GM21723 (cell line): ENCODE data around the gene KASH5.

Experiments used
- ATAC-seq: cut with Tn5 transposase; IDR thresholded peaks from one replicate; pipeline ENCODE4 v1.9.1; 2021; ENCODE audit warnings: mild to moderate bottlenecking, moderate library complexity; ENCODE audit not compliant: unreplicated experiment

The KASH5 gene

DNA sequence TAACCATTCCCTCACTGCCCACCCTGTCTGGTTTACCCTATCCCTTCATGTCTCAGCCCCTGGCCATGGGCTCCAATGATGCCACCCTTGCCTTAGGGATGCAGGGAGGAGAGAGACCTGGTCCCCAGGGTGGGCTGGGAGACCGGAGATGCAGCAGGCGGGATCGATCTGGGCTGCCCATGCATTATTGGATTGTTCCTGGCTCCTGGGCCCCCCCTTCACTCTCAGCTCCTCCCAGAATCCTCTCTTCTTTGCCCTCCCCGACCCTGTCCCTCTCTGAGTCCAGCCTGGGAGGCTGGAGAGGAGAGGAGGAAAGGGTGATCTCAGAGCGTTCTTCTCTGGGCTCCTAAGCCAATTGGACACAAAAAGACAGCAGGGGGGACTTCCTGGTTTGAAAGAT is 5.8 kb downstream of the KASH5 start:
- no peak for ATAC-seq

DNA sequence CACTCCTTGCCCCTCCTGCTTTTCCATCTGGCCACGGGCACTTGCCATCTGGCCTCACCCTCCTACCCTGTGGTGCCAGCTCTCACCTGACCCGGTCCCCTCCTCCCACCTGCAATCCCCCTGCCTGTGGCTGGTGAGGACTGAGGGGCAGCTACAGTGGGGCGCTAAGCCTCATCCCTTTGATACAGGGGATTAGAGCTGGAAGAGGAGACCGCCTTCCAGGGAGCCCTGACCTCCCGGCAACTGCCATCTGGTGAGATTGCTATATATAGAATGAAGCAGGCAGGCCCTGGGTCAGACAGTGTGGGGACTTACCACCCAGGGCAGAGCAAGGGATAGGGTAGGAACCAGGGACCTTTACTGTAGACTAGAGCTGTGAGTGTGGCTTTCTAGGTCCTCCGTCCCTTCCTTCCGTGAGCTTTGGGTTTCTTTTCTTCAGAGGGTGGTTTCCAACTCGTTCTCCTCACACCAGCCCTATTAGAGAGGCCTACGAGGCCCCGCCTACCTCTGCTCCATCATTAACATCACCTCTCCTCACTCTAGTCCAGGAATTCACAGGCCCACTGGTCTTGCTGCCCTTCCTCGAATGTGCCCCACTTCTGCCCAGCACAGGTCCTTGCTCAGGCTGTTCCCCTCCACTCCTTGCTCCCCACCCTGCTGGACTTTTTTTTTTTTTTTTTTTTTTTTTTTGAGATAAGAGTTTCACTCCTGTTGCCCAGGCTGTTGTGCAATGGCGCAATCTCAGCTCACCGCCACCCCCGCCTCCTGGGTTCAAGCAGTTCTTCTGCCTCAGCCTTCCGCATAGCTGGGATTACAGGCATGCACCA is 7.7 kb downstream of the KASH5 start:
- no peak for ATAC-seq

DNA sequence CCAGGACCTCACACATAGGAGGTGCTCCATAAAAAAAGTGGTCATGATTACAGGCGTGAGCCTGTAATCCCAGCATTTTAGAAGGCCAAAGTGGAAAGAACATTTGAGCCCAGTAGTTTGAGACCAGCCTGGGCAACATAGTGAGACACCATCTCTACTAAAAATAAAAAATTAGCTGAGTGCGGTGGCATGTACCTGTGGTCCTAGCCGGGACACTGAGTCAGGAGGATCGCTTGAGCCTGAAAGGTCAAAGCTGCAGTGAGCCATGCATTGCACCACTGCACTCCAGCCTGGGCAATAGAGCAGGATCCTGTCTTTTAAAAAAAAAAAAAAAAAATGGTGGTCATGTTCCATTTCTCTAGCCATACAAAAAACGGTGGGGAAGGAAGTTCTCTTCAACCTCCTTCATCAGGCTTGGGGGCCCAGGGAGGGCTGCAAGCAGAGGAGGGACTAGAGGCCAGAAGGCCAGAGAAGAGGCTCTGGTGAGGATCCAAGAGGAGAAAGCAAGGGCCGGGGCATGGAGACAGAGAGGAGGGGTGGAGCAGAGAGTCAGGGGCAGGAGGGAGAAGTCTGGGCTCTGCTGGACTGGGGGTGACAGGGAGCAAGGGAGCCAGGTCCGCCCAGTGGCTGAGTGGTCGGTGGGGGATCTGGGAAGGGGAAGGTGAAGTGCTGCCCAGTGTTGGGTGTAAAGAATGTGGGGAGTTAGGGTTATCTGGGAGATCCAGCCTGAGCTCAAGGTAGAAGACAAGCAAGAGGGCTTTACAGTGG is 8.9 kb downstream of the KASH5 start:
- no peak for ATAC-seq

DNA sequence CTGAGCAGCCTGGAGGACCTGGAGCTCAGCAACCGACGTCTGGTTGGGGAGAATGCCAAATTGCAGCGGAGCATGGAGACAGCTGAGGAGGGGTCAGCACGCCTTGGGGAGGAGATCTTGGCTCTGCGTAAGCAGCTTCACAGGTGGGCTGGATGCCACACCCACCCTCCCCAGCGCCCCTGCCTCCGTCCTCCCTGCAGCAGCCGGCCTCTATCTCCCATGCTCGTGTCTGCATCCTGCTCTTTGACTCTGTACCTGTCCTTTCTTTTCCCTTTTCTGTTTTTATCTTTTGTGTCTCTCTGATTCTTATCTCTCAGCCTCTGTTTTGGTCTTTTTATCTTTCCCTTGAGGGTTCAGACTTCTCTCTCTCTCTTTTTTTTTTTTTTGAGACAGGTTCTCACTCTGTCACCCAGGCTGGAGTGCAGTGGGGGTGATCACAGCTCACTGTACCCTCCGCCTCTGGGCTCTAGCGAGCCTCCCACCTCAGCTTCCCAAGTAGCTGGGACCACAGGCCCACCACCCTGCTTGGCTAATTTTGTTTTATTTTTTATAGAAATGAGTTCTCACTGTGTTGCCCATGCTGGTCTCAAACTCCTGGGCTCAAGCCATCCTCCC is 10.1 kb downstream of the KASH5 start:
- no peak for ATAC-seq

DNA sequence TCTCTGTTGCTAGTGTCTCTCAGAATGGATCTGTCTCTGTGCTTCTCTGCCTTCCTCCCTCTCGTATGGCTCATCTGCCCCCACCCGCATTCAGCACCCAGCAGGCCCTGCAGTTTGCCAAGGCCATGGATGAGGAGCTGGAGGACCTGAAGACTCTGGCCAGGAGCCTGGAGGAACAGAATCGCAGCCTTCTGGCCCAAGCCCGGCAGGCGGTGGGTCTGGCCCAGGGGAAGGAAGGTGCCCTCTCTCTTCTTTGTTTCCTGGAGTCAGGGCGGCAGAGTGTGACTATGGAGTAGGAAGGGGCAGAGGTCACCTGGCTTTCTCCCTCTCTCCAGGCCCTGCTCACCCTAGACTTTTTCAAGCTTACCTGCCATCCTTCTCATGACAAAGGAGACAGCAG is 10.9 kb downstream of the KASH5 start:
- no peak for ATAC-seq

DNA sequence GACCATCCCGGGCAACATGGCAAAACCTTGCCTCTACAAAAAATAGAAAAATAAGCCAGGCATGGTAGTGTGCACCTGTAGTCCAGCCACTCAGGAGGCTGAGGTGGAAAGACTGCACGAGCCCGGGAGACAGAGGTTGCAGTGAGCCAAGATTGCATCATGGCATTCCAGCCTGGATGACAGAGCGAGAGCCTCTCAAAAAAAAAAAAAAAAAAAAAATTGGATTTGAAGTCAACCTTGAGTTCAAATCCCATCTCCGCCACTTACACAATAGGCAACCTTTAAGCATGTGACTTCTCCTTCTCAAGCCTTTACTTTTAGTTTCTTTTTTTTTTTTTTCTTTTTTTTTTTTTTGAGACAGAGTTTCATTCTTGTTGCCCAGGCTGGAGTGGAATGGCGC is 12.0 kb downstream of the KASH5 start:
- ATAC-seq = no peak

DNA sequence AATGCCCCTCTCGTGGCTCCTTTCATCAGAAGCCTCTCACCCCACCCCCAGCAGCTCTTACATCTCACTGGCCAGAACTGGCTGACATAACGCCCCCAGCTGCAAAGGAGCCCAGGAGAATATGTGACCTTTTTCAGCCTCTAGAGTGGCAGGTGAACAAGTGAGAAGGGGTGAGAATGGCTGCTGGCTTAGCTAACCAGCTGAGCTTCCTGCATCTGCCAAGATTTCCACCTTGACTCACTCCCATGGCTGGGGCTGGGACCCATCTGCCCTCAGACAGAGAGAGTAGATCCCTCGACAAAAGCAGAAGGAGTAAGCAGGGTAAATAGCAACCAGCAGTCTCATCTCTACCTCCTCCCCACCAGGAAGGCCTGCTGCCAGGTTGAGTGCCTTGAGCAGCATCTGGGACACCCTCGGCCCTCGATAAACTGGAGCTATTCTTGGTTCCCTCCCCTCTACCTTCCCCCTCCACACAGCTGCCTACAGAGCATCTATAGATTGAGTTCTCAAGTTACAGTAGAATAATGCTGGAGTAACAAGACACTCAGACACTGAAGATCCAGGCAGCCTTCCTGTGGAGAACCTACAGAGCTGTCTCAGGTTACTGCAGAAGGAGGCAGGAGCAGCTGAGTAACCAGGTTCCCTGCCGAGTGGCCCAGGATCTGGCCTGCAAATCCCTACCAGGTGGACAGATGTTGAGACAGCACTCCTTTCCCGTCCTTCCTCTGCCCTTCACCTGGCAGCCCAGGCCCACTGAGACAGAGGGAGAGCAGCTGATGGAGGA is 15.5 kb downstream of the KASH5 start:
- no peak for ATAC-seq

DNA sequence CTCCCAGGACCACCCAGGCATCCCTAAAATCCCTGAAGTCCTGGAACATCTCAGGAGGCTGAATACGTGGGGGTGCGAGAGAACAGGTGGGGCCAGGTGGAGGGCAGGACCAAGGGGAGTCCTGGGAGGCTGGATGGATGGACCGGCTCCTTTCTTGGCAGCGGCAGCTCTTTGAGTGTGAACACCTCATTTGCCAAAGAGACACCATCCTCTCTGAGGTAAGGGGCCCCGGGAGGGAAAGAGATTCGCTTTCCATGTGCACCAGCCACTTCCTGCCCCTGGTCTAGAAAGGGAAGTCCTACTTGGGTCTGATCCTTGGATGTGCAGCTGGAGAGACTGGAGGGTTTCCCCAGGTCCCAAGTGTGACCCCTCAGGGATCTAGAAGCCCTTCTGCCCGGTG is 19.0 kb downstream of the KASH5 start:
- no peak for ATAC-seq

DNA sequence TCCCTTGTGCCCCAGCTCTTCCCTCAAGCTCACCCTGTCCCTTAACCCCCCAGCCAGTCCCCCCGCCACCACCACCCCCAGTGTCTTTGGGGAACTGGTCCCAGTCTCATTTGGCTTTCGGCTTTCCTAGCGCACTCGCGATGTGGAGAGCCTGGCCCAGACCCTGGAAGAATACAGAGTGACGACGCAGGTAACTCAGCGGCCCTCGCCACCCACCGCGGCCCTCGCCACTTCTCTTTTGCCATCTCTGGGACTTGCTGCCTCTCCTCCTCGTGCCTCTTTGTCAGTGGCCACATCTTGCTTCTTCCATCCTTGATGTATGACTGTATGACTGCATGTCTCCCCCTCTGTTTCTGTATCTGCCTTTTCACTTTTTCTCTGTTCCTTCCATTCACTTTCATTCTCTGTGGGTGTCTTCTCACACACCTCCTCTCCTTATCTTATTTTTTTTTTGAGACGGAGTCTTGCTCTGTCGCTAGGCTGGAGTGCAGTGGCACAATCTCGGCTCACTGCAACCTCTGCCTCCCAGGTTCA is 19.5 kb downstream of the KASH5 start:
- no peak for ATAC-seq

DNA sequence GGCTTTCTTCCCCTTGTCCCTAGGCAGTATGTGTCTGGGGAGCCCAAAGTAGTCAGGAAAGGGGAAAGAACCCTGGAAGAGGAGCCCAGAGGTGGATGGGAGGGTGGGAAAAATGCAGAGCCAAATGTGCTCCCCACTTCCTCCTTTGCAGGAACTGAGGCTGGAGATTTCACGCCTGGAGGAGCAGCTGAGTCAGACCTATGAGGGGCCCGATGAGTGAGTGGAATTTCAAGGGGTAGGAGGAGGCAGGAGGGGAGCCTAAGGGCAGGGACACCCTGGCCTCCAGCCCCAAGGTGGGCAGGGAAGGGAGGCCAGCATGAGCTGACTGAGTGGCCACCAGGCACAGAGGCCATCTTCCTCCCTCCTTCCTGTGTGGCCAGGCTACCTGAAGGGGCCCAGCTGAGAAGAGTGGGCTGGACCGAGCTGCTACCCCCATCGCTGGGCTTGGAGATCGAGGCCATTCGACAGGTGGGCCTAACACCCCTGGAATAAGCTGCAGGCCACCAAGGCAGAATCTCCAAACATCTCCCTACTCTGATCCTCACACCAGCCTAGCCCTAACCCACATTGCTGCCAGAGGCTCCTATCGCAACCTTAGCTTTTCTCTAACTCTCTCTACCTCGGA is 20.9 kb downstream of the KASH5 start:
- no peak for ATAC-seq

DNA sequence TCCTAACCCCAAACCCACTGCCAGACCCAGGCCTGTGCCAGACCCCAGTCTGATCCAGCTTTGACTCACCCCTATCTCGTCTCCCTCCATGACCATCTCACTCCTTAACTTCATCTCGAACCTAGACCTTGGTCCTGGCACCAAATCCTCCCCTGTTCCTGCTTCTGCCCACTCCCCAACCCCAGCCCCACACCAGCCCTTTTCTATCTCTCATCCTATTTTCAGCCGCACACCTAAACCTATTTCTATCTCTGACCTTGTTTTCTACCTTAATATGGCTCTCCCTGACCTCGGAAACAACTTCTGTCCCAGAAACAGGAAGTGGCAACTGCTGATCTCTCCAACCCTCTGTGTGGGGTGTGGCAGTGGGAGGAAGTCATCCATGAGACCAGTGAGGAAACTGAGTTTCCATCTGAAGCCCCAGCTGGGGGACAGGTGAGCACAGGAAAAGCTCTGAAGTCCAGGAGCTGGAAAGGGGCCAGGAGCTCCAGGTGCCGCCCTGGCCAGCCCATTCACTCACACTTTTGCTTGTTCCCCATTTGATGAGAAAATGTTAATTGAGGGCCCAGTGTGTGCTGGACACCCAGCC is 21.5 kb downstream of the KASH5 start:
- ATAC-seq = no peak

DNA sequence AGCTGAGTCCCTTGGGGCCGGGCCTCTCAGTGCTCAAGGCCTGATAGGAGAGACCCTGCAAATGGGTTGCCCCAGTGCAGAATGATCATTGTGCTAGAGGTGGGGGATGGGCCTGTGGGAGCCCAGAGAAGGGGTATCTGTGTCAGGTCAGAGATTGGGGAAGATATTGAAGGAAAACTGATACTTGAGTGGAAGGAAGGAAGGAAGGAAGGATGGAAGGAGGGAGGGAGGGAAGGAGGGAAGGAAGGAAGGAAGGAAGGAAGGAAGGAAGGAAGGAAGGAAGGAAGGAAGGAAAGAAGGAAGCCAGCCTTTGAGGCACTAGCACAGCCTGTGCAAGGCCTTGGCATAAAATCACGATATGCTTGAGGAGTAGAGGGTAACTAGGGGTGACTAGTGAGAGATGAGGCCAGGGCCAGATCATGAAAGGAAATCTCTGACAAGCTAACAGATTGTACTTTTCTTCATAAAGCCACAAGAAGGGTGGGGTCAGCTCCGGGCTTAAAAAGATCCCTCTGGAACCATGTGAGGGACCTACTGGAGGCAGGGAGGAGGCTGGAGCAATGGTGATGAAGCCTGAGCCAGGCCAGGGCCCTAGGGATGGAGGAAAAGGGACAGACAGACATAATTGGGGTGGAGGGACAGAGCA is 23.8 kb downstream of the KASH5 start:
- no peak for ATAC-seq

DNA sequence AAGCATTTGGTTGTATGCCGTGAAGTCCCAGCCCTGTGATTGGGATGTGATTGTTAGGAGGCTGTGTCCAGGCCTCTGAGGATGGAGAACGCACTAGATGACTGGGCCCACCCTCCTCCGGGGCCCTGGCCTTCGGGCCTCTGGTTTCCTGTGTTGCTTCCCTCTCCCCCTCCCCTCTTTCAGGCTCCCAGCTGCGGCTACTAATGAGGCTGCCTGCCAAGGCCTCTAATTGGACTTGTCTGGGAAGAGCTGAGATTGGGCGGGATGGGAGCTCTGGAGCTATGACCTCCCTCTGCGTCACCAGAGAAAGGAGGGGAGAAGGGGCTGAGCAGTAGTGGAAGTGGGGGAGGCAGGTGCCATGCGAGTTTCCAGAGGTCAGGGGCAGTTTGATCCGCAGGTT is 25.3 kb downstream of the KASH5 start:
- ATAC-seq = no peak

DNA sequence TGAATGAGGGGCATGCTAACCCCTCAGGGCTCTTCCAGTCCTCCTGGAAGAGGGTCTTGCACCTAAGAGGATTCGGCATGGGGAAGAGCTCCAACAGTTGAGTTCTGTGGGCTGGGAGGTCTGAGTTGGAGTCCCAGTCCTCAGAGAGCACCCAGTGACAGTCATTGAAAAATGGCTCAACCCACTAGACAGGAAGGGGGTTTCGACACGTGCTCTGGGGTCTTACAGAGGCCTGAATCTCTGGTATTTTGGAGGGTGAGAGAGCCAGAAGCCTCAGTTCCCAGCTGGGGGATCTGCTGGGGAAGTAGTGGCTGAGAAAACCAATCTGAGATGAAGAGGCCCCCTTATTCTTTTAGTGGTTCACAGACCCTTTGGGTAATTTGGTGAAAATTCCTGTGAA is 26.2 kb downstream of the KASH5 start:
- no peak for ATAC-seq

DNA sequence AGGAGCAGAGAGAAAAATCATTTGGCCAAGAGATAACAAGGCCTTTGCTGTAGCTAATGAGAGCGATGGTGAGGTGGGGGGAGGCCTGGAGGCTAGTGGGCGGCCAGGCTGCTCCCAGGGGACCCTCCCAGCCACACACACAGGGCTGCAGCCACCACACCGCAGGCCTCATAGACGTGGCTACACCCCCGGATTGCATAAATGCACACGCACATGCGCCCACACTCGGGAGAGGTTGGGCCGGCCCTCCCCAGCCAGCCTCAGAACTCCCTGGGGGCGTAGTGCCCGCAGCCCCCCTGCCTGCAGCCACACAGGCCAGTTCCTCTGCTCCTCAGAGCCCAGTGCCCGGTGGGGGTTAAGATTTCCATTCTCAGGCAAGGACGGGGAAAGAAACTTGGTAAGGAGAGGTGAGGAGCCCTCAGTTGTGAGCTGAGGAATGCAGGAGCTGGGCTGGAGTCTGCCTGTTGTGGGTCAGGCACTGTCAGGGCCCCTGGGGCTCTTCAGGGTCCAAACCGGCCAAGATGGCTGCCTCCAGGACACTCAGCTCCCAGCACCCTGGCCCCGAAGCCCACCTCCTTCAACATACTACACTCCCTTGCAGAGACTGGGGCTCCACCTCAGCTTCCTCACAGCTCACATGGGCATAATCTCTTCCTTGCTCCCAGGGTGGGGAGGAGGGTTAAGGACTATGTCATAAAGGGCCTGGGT is 27.2 kb downstream of the KASH5 start:
- ATAC-seq = no peak

DNA sequence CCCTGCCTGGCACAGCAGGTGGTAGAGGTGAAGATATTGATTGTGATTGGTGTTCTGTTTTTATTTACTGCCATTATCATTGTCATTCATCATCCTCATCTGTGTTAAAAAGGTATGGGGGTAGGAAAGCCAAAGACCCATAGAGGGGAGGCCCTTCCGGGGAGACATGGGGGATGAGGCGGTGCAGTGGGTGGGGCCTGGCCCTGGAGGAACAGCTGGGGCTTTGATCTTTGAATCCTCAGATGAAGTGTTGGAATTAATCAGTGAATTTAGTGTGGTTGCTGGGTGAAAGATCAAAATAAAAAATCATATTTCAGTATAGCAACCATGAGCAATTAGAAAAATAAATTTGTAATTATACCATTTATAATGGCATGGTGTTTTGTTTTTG is 27.8 kb downstream of the KASH5 start:
- no peak for ATAC-seq

DNA sequence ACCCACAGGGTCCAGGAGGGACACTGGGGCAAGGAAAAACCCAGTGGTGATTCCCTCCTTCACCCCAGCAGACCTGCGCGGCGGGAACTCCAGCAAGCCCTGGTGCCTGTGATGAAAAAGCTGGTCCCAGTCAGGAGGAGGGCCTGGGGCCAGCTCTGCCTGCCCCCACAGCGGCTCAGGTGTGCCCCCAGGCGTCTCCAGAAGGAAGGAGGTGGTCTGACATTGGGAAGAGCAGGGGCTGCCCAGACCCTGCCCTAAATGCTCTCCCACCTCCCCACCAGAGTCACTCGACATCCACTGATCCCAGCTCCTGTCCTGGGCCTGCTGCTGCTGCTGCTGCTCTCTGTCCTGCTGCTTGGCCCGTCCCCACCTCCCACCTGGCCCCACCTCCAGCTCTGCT is 29.0 kb downstream of the KASH5 start:
- ATAC-seq = no peak

DNA sequence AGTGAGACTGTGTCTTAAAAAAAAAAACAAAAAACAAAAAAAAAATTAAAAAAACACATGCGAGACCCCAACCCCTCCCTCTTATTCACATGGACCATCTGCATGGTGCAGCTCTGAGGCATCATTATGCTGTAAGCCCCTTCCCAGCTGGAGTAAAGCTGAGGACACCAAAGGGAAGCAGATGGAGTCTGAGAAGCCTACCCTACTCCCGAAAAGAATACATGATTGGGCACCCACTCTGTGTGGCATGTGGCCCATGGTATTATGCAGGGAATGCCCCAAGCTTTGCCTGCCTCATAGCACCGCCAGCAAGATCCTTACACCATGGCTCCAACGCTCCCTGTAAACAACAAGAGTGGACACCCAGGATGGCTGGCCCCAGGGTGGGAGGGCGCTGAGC is 30.5 kb downstream of the KASH5 start:
- ATAC-seq = no peak

DNA sequence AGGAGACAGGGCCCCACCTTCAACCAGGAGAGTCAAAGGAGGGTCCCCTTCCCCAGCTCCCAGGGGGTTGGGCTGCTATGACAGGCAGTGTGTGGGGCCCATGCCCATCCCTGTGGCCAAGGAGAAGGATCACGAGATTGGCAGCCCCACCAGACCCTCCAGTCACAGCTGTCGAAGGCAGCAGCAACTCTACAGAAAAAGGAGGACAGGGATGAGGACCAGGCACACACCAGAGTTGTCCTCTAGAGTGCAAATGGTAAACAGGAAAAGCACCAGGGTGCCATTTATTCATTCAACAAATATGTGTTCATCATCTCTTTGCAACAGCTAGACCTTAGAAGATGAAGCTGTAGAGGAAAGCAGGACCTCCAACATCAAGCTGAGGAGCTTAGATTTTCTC is 31.1 kb downstream of the KASH5 start:
- ATAC-seq = no peak
